Measurements from ENCODE around the gene TUSC2. TPM values are rescaled to one million over a fixed set of nuclear protein-coding genes. Genes with fewer than 3 reads are reported as not detected.

Gene TUSC2
- total RNA-seq, 1 experiment from 2014 or later = 34.0 TPM

DNA sequence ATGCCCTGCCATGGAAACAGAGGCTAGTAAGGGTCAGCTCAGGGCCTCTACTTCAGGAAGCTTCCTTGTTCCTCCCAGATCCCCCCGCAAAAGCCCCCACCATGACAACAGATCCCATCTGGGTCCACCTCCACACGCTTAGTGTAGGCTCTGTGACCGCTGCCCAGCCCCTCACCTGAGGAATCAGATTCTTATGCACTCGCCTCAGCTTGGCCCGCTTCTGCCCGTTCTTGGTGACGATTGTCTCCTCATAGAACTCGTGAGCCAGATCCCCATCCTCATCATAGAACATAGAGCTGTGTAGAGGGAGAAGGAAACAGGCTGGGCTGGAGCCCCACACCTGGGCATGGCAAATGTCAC is 1.9 kb downstream of the TUSC2 start:
- H4K20me1 ChIP-seq (ENCODE audit: insufficient read depth) = no peaks in the 10 kb centered on the region
- no peak overlapping the region for H3K4me3 ChIP-seq (replicated peaks in 1 of 2; ENCODE audit: low read depth in 1 of 2, low read length in 2 of 2)
- no peaks in the 10 kb centered on the region for H3K9me2 ChIP-seq (ENCODE audit: insufficient read depth)
- H3K4me2 ChIP-seq (ENCODE audit: low read length) = peak overlapping the region; percentile 88; the same call in 1 of the 2 replicates
- 0 out of 2 replicates have a peak overlapping the region, but pooled peaks have one; percentile 86 for H3K9ac ChIP-seq (ENCODE audit: low read length)
- H3K9me3 ChIP-seq (ENCODE audit: control insufficient read depth in 1 of 2, insufficient read depth in 1 of 2, low read depth in 1 of 2, low read length in 2 of 2) = no peaks in the 10 kb centered on the region
- H3K27me3 ChIP-seq (ENCODE audit: insufficient read depth, low read length) = no peaks in the 10 kb centered on the region
- no peak for ATAC-seq
- DNase-seq (ENCODE audit: low read depth, low spot score) = no peak
- ChIA-PET RAD21 (ENCODE audit: low non-redundant PET in 1 of 2, low total read pairs in 2 of 2, uncharacterized antibody in 2 of 2, unreplicated experiment in 2 of 2) (no interaction called here), CTCF (no interaction called here), POLR2A (no interaction called here)
- H2AFZ ChIP-seq (ENCODE audit: low read depth, low read length, poor library complexity, severe bottlenecking) = no peak overlapping the region
- TF ChIP-seq FOSL1 (IDR thresholded peaks at IDR 0.05; ENCODE audit: low read depth) = no peak
- no peak for TF ChIP-seq JUND (IDR thresholded peaks at IDR 0.05)
- TF ChIP-seq ELF1 (IDR thresholded peaks at IDR 0.05; ENCODE audit: borderline replicate concordance, low read depth) = no peak
- no peak for TF ChIP-seq SP1 (IDR thresholded peaks at IDR 0.05; ENCODE audit: low read depth)
- TF ChIP-seq CEBPB (IDR thresholded peaks at IDR 0.05; ENCODE audit: low read depth) = no peak
- TF ChIP-seq EGR1 (IDR thresholded peaks at IDR 0.05; ENCODE audit: low read depth) = no peak
- no peak for TF ChIP-seq POLR2AphosphoS5 (IDR thresholded peaks at IDR 0.05; ENCODE audit: low read depth, low read length)
- no peak for TF ChIP-seq ZFX (IDR thresholded peaks at IDR 0.05)
- TF ChIP-seq, protein P1, sequence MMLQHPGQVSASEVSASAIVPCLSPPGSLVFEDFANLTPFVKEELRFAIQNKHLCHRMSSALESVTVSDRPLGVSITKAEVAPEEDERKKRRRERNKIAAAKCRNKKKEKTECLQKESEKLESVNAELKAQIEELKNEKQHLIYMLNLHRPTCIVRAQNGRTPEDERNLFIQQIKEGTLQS (IDR thresholded peaks at IDR 0.05) = no peak
- TF ChIP-seq, protein P2, sequence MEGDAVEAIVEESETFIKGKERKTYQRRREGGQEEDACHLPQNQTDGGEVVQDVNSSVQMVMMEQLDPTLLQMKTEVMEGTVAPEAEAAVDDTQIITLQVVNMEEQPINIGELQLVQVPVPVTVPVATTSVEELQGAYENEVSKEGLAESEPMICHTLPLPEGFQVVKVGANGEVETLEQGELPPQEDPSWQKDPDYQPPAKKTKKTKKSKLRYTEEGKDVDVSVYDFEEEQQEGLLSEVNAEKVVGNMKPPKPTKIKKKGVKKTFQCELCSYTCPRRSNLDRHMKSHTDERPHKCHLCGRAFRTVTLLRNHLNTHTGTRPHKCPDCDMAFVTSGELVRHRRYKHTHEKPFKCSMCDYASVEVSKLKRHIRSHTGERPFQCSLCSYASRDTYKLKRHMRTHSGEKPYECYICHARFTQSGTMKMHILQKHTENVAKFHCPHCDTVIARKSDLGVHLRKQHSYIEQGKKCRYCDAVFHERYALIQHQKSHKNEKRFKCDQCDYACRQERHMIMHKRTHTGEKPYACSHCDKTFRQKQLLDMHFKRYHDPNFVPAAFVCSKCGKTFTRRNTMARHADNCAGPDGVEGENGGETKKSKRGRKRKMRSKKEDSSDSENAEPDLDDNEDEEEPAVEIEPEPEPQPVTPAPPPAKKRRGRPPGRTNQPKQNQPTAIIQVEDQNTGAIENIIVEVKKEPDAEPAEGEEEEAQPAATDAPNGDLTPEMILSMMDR (IDR thresholded peaks at IDR 0.05 in 2 of 3, conservative IDR thresholded peaks at IDR 0.05 in 1 of 3; ENCODE audit: borderline replicate concordance in 1 of 3, insufficient read depth in 1 of 3, low read depth in 2 of 3, low read length in 2 of 3) = no peak
- TF ChIP-seq EZH2 (IDR thresholded peaks at IDR 0.05) = no peak
- no peak for TF ChIP-seq RAD21 (IDR thresholded peaks at IDR 0.05; ENCODE audit: low read depth)
- no peak for TF ChIP-seq EZH2phosphoT487 (IDR thresholded peaks at IDR 0.05; ENCODE audit: borderline replicate concordance)
- TF ChIP-seq, protein P3, sequence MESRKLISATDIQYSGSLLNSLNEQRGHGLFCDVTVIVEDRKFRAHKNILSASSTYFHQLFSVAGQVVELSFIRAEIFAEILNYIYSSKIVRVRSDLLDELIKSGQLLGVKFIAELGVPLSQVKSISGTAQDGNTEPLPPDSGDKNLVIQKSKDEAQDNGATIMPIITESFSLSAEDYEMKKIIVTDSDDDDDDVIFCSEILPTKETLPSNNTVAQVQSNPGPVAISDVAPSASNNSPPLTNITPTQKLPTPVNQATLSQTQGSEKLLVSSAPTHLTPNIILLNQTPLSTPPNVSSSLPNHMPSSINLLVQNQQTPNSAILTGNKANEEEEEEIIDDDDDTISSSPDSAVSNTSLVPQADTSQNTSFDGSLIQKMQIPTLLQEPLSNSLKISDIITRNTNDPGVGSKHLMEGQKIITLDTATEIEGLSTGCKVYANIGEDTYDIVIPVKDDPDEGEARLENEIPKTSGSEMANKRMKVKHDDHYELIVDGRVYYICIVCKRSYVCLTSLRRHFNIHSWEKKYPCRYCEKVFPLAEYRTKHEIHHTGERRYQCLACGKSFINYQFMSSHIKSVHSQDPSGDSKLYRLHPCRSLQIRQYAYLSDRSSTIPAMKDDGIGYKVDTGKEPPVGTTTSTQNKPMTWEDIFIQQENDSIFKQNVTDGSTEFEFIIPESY (IDR thresholded peaks at IDR 0.05; ENCODE audit: extremely low read depth, insufficient replicate concordance, low read length) = no peak
- BruUV-seq (replicated peaks) = no TSS peak
- peaks cover 23 to 46% of the 10 kb centered on the region in 2 experiments for H3K4me1 ChIP-seq (ENCODE audit: control insufficient read depth in 1 of 2, insufficient read depth in 2 of 2, low read length in 2 of 2)
- peaks cover 35% of the 10 kb centered on the region for H3K79me2 ChIP-seq (ENCODE audit: insufficient read depth, low read length)
- peaks cover 25 to 26% of the 10 kb centered on the region in 2 experiments; a peak in 3 of 4 replicates for H3K36me3 ChIP-seq (ENCODE audit: control insufficient read depth in 1 of 2, insufficient read depth in 2 of 2, low read length in 2 of 2)
- no peak overlapping the region for H3K27ac ChIP-seq (ENCODE audit: low read depth, low read length)
- intact Hi-C loops (cut with micrococcal nuclease) = no loop called here
